Measurements from ENCODE around the gene RPS16. TPM values are rescaled to one million over a fixed set of nuclear protein-coding genes. Genes with fewer than 3 reads are reported as not detected.

Gene RPS16
- total and polyA plus RNA-seq, 2 of the 8 experiments (the other 6 are each of a cell fraction or from before 2014, with no cell fraction given), result 2,433 to 7,810 TPM

- Histone ChIP-seq H2AFZ (ENCODE audit: low read length) (no peak overlapping the region; the same call in 1 of the 2 replicates), H3K23me2 (ENCODE audit: low read depth, low read length) (peaks cover 19% of the 10 kb centered on the region; the same call in 1 of the 2 replicates), H3K4me3 (ENCODE audit: extremely low read depth in 1 of 4, insufficient read depth in 2 of 4, low read depth in 3 of 4, low read length in 4 of 4) (peak overlapping the region; percentile 35 to 75 (median 57)), H3K18ac (ENCODE audit: extremely low read depth, low read length) (peak overlapping the region; percentile 95), H3K79me1 (ENCODE audit: low read depth, low read length) (no peaks in the 10 kb centered on the region), H3K56ac (replicated peaks; ENCODE audit: insufficient read length, low read depth, low read length) (peak overlapping the region; percentile 20), H3K4me2 (ENCODE audit: insufficient read depth in 1 of 2, low read depth in 2 of 2, low read length in 2 of 2) (peak overlapping the region; percentile 63 to 95), H4K91ac (replicated peaks; ENCODE audit: insufficient read length, low read length) (peak overlapping the region; percentile 91), H3K9ac (replicated peaks in 1 of 4; ENCODE audit: extremely low read depth in 1 of 4, low read depth in 3 of 4, low read length in 3 of 4) (peak overlapping the region; percentile 68 to 81 (median 76)), H2BK20ac (ENCODE audit: low read length) (peak overlapping the region; percentile 51), H2BK15ac (ENCODE audit: low read length) (peak overlapping the region; percentile 85), H3K9me3 (ENCODE audit: insufficient read depth in 2 of 2, low read depth in 1 of 2, low read length in 1 of 2) (no peaks in the 10 kb centered on the region), H3K4ac (replicated peaks; ENCODE audit: insufficient read length, low read depth, low read length) (peak overlapping the region; percentile 97), H2AK5ac (ENCODE audit: low read depth, low read length) (peak overlapping the region; percentile 99), H2BK120ac (replicated peaks; ENCODE audit: low read depth, low read length) (peak overlapping the region; percentile 67), H3K36me3 (ENCODE audit: control insufficient read depth in 2 of 4, insufficient read depth in 4 of 4, low read length in 3 of 4) (no peaks in the 10 kb centered on the region; a peak in 1 of 8 replicates), H4K8ac (ENCODE audit: extremely low read depth, insufficient read depth, low read length) (peak overlapping the region; percentile 96), H4K5ac (ENCODE audit: insufficient read length, low read depth, low read length) (peak overlapping the region; percentile 98), H3K27ac (ENCODE audit: low read depth, low read length) (peak overlapping the region; percentile 97), H3K79me2 (ENCODE audit: control insufficient read depth in 1 of 2, insufficient read depth in 2 of 2, low read length in 2 of 2) (peaks cover 0 to 6% of the 10 kb centered on the region in 2 experiments; a peak in 1 of 4 replicates), H4K20me1 (replicated peaks in 1 of 2; ENCODE audit: control insufficient read depth in 1 of 2, insufficient read depth in 2 of 2, low read length in 2 of 2) (peaks cover 0 to under 1% of the 10 kb centered on the region in 2 experiments), H3K14ac (ENCODE audit: insufficient read length) (no peak overlapping the region), H3K4me1 (replicated peaks in 1 of 4; ENCODE audit: control insufficient read depth in 3 of 4, insufficient read depth in 4 of 4, low read length in 3 of 4) (peaks cover 6 to 35% (median 20%) of the 10 kb centered on the region in 4 experiments), H3K23ac (ENCODE audit: insufficient read length) (no peak overlapping the region), H2BK12ac (ENCODE audit: low read depth, low read length) (peak overlapping the region; percentile 95), H3K27me3 (replicated peaks in 1 of 4; ENCODE audit: control insufficient read depth in 3 of 4, extremely low read depth in 1 of 4, insufficient read depth in 3 of 4, low read length in 3 of 4) (no peaks in the 10 kb centered on the region), H2BK5ac (ENCODE audit: low read depth, low read length) (peak overlapping the region; percentile 97)
- DNase-seq (ENCODE audit: low read depth in 1 of 2, low spot score in 2 of 2) (peak in 1 of 2 experiments; percentile 92), FAIRE-seq (no peak)
- CTCF ChIA-PET (ENCODE audit: partially characterized antibody), result interaction anchor here (0.6 to 9.5 kb wide), 3 partner anchors 9 to 54 kb away, joined by 3 to 128 read pairs (median 10); partner anchors contain the start of genes MED29, PAF1 and PLEKHG2
- WGBS, 2 experiments (ENCODE audit: extremely low coverage in 1 of 2, insufficient coverage in 1 of 2, insufficient read length in 1 of 2, insufficient replicate concordance in 2 of 2, low coverage in 1 of 2, low lambda C conversion rate in 2 of 2, missing lambda C conversion rate in 1 of 2), result 10% methylated on average over 34 of the region's 59 CpGs; no CpG with 5 or more reads in 1 of the 2 experiments
- POLR2A ChIA-PET (ENCODE audit: partially characterized antibody), result interaction anchor here (1.1 to 14.3 kb wide), 9 partner anchors 9 to 61 kb away, joined by 4 to 234 read pairs (median 22); partner anchors contain the start of genes MED29, PAF1, PLEKHG2 and RPS16
- TF ChIP-seq CREB1 (IDR thresholded peaks at IDR 0.05) (peak; percentile 44), TAF7 (optimal IDR thresholded peaks at IDR 0.05; ENCODE audit: borderline replicate concordance, low read depth, low read length) (peak; percentile 63), CBX5 (IDR thresholded peaks at IDR 0.05; ENCODE audit: low read depth, low read length) (no peak), TAF1 (IDR thresholded peaks at IDR 0.05; ENCODE audit: low read depth, low read length) (peak; percentile 74), POLR2A (IDR thresholded peaks at IDR 0.05; ENCODE audit: control extremely low read depth in 1 of 2, low read depth in 2 of 2, low read length in 2 of 2) (peak in 1 of 2 experiments; percentile 76; a peak in 2 of 3 replicates), EP300 (IDR thresholded peaks at IDR 0.05; ENCODE audit: borderline replicate concordance in 1 of 2, low read depth in 2 of 2, low read length in 2 of 2) (no peak), KDM1A (IDR thresholded peaks at IDR 0.05; ENCODE audit: borderline replicate concordance, low read length) (peak; percentile 100), SIN3A (conservative IDR thresholded peaks at IDR 0.05 in 1 of 2, IDR thresholded peaks at IDR 0.05 in 1 of 2; ENCODE audit: low read depth in 1 of 2, low read length in 2 of 2) (0 out of 4 replicates have a peak, but pooled peaks of 1 of the 2 experiments have one; percentile 35), MAX (IDR thresholded peaks at IDR 0.05) (peak; percentile 76), TBP (IDR thresholded peaks at IDR 0.05; ENCODE audit: low read depth, low read length) (peak; percentile 64; the same call in 1 of the 2 replicates)
Measured at GRCh38 chr19:39402346-39403300, 33.1 kb downstream of the RPS16 start.

All from H1 (cell line).